OCI-LY7 (cell line): ENCODE results near the gene LRBA.
"Not testable (repeated sequence)": the region's sequence is repeated elsewhere in the genome, so short reads cannot be mapped to it uniquely, and the experiment has no call there.

Experiments used
- CTCF ChIP-seq: fragments of 200-600 bp; sonication (generic); conservative IDR thresholded peaks from 2 replicates; pipeline ENCODE4 v1.5.1; 2014; ENCODE audit warnings: mild to moderate bottlenecking, antibody characterized with exemption, low read length, moderate library complexity, mixed read lengths
- EZH2phosphoT487 ChIP-seq: fragments of 200-600 bp; sonication (generic); IDR thresholded peaks from 2 replicates; pipeline ENCODE4 v1.6.1; 2018; ENCODE audit warnings: low read depth, borderline replicate concordance, mild to moderate bottlenecking, mixed run types, antibody characterized with exemption, low read length, moderate library complexity, mixed read lengths

GRCh38 chr4:150963602-150964345, 51.3 kb downstream of the LRBA start:
- not testable (repeated sequence) for TF ChIP-seq CTCF, EZH2phosphoT487
